Peyer's patch (tissue), 4 donors: ENCODE measurements around the gene NHSL1. TPM values are rescaled to one million over a fixed set of nuclear protein-coding genes. Genes with fewer than 3 reads are reported as not detected.

Experiments
- DNase-seq, 3 donors: peaks; one replicate each; pipeline ENCODE4 v3.0.0-alpha.2; 2017 to 2019
- H3K27ac ChIP-seq, 4 donors: fragments of 200-600 bp; sonication (generic); one replicate each; pipeline ENCODE4 v1.5.1; 2016 to 2019
- H3K27me3 ChIP-seq, 2 donors: fragments of 200-600 bp; sonication (generic); one replicate each; pipeline ENCODE4 v1.5.1; 2019
- H3K36me3 ChIP-seq, 3 donors: fragments of 200-600 bp; sonication (generic); one replicate each; pipeline ENCODE4 v1.5.1; 2016 to 2019
- H3K4me1 ChIP-seq, 4 donors: fragments of 200-600 bp; sonication (generic); one replicate each; pipeline ENCODE4 v1.5.1; 2016 to 2019
- H3K4me3 ChIP-seq, 4 donors: fragments of 200-600 bp; sonication (generic); 1 replicate in 3 of 4; 2 replicates in 1 of 4; pipeline ENCODE4 v1.5.1; 2016 to 2019; ENCODE audit warnings: mild to moderate bottlenecking in 1 of 4
- H3K9me3 ChIP-seq, 4 donors: fragments of 200-600 bp; sonication (generic); one replicate each; pipeline ENCODE4 v1.5.1; 2016 to 2019; ENCODE audit warnings: mild to moderate bottlenecking in 1 of 4
- POLR2A ChIP-seq, 2 donors: fragments of 450-650 bp; IDR thresholded peaks; one replicate each; pipeline ENCODE4 v1.5.1; 2017; ENCODE audit warnings: antibody characterized with exemption in 2 of 2, mild to moderate bottlenecking in 2 of 2, moderate library complexity in 2 of 2
- total RNA-seq, 4 donors: library from RNA; depleted of rRNA; stranded (reverse); fragments of >200 nt; gene quantifications; one replicate each; pipeline ENCODE4 v1.1.0, GENCODE V29; 2016
- TF ChIP-seq, protein P1 (sequence below), 6 experiments: fragments of 450-650 bp in 4 of 6; fragments of 200-600 bp in 2 of 6; sonication (generic) in 1 of 6; IDR thresholded peaks; one replicate each; pipeline ENCODE4 v1.5.1; 2017 to 2019; ENCODE audit warnings: antibody characterized with exemption in 6 of 6, mild to moderate bottlenecking in 3 of 6, moderate library complexity in 1 of 6

The NHSL1 gene
- total RNA-seq, 4 donors from 2014 or later: 48.7 to 187 (median 160) TPM

DNA sequence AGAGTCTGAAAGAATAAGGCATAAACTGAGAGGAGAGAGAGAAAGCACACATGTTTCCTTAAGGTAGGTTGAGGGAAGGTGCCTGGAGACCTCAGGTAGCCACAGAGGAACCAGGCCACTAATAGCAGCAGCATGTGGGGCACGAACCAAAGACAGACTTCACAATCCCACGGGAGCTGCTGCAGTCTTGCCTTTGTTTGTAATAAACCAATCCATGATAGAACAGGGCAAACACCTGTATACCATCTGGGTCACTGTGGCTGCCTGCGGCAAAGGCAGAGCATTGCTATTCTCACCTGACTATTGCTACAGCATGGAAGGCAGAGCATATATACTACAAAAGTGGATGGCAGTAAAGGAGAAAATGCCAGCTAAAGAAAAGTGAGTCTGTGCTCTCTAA lies 59.0 kb downstream of the NHSL1 start:
- TF ChIP-seq POLR2A (IDR thresholded peaks at IDR 0.05): no peak
- TF ChIP-seq, protein P1, sequence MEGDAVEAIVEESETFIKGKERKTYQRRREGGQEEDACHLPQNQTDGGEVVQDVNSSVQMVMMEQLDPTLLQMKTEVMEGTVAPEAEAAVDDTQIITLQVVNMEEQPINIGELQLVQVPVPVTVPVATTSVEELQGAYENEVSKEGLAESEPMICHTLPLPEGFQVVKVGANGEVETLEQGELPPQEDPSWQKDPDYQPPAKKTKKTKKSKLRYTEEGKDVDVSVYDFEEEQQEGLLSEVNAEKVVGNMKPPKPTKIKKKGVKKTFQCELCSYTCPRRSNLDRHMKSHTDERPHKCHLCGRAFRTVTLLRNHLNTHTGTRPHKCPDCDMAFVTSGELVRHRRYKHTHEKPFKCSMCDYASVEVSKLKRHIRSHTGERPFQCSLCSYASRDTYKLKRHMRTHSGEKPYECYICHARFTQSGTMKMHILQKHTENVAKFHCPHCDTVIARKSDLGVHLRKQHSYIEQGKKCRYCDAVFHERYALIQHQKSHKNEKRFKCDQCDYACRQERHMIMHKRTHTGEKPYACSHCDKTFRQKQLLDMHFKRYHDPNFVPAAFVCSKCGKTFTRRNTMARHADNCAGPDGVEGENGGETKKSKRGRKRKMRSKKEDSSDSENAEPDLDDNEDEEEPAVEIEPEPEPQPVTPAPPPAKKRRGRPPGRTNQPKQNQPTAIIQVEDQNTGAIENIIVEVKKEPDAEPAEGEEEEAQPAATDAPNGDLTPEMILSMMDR (IDR thresholded peaks at IDR 0.05): no peak
- peaks cover 0 to 15% (median 2%) of the 10 kb centered on the region in 4 donors for H3K4me1 ChIP-seq
- no peak overlapping the region for H3K27ac ChIP-seq
- DNase-seq: no peak
- no peaks in the 10 kb centered on the region for H3K27me3 ChIP-seq
- H3K4me3 ChIP-seq: no peak overlapping the region
- H3K9me3 ChIP-seq: no peaks in the 10 kb centered on the region
- H3K36me3 ChIP-seq: peaks cover 0 to 25% (median 0%) of the 10 kb centered on the region in 3 donors

DNA sequence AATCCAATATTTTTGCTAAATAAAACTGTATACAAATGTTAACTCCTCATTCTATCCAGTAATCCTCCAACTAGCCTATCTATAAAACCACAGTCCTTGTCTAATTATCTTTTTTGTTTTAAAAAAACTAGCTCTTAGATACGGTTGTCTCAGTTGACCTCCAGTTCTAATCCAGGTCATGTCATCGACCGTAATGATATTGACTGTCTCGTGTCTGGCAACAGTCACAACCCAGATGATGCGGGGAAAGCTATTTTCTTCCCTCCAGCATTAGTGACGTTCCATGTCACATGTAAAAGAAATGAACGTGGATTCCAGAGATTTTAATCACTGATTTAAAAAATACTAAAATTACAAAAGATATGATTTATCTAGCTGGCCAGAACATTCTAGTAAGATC lies 59.7 kb downstream of the NHSL1 start:
- Histone ChIP-seq H3K27me3 (no peaks in the 10 kb centered on the region), H3K27ac (no peak overlapping the region), H3K4me1 (peaks cover 0 to 15% (median 2%) of the 10 kb centered on the region in 4 donors), H3K36me3 (peaks cover 0 to 25% (median 0%) of the 10 kb centered on the region in 3 donors), H3K4me3 (no peak overlapping the region), H3K9me3 (no peaks in the 10 kb centered on the region)
- TF ChIP-seq POLR2A (IDR thresholded peaks at IDR 0.05): no peak
- TF ChIP-seq, protein P1 (IDR thresholded peaks at IDR 0.05): no peak
- DNase-seq: no peak

DNA sequence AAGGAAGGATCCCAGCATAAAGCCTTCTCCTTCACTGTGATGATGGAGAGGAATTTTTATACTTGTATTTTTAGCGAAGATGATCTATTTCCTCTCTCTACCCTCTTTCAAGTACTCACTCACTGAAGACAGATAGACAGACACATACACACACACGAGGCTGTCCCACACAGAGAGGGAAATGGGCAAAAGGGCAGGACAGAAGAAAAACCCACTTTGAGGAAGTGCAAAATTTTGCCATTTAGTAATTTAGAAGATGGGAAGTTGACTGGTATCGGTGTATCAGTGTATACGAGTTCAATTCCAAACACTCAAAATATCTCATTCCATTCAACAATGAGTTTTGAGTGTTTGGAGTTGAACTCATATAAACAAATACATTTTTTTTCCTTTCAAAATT lies 64.4 kb downstream of the NHSL1 start:
- Histone ChIP-seq H3K27ac (no peak overlapping the region), H3K4me3 (no peak overlapping the region), H3K4me1 (no peaks in the 10 kb centered on the region), H3K36me3 (peaks cover 0 to 48% (median 0%) of the 10 kb centered on the region in 3 donors), H3K27me3 (no peaks in the 10 kb centered on the region), H3K9me3 (no peaks in the 10 kb centered on the region)
- no peak for DNase-seq
- no peak for TF ChIP-seq POLR2A (IDR thresholded peaks at IDR 0.05)
- TF ChIP-seq, protein P1 (IDR thresholded peaks at IDR 0.05): no peak

GRCh38 chr6:138434096-138434495 lies 65.2 kb downstream of the NHSL1 start:
- Histone ChIP-seq H3K9me3 (no peaks in the 10 kb centered on the region), H3K4me1 (peaks cover 0 to 6% (median 0%) of the 10 kb centered on the region in 4 donors), H3K27ac (no peak overlapping the region), H3K27me3 (no peaks in the 10 kb centered on the region), H3K4me3 (no peak overlapping the region), H3K36me3 (peaks cover 0 to 45% (median 0%) of the 10 kb centered on the region in 3 donors)
- no peak for DNase-seq
- TF ChIP-seq POLR2A (IDR thresholded peaks at IDR 0.05): no peak
- TF ChIP-seq, protein P1 (IDR thresholded peaks at IDR 0.05): no peak

DNA sequence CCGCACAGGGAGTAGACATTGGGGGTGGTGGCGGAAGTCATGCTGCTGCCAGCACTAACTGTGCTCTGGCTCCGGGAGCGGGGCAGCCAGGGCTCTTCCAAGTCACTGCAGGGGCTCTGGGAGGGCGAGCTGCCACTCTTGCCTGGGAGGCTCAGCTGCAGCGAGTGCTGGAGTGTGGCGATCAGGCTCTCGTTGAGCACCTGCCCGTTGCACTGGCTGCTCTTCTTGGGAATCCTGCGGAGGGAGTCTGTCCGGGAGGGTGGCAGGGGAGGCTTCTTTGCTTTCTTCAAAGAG lies 67.3 kb downstream of the NHSL1 start:
- peaks cover 0 to 51% (median 0%) of the 10 kb centered on the region in 3 donors for H3K36me3 ChIP-seq
- H3K27me3 ChIP-seq: no peaks in the 10 kb centered on the region
- TF ChIP-seq POLR2A (IDR thresholded peaks at IDR 0.05): no peak
- TF ChIP-seq, protein P1 (IDR thresholded peaks at IDR 0.05): no peak
- H3K4me1 ChIP-seq: peaks cover 0 to 8% (median 0%) of the 10 kb centered on the region in 4 donors
- no peak overlapping the region for H3K4me3 ChIP-seq
- H3K9me3 ChIP-seq: no peaks in the 10 kb centered on the region
- no peak overlapping the region for H3K27ac ChIP-seq
- no peak for DNase-seq
